Measurements from ENCODE around the gene BRINP3. TPM values are rescaled to one million over a fixed set of nuclear protein-coding genes. Genes with fewer than 3 reads are reported as not detected.

Gene BRINP3
- total RNA-seq: not detected in 2 replicates
- not detected in 2 replicates for polyA plus RNA-seq
- polyA plus RNA-seq (2011; cell fraction: cytosol; rRNA removed): not detected in 2 replicates
- polyA plus RNA-seq (2011; cell fraction: nucleus; rRNA removed): not detected in 2 replicates
- not detected in 2 replicates for polyA plus RNA-seq (2012)
- polyA minus RNA-seq: not detected in 2 replicates
- polyA minus RNA-seq (2011; cell fraction: cytosol; rRNA and poly(A)+ RNA removed): not detected
- not detected in 2 replicates for polyA minus RNA-seq (2011; cell fraction: nucleus; rRNA and poly(A)+ RNA removed)
- not detected for Bru-seq, nascent RNA
- not detected for BruChase-seq, experiment 1, labeled RNA remaining after a 6-hour chase
- percentile 0 among the genes with signal in this experiment for BruChase-seq, experiment 2, labeled RNA remaining after a 2-hour chase
- long read RNA-seq: 0 reads

- Histone ChIP-seq H3K9me3 (replicated peaks; ENCODE audit: control insufficient read depth, insufficient read depth, low read length) (no peaks in the 10 kb centered on the region), H3K27me3 (ENCODE audit: control insufficient read depth in 2 of 2, insufficient read depth in 2 of 2, low read length in 2 of 2) (peaks cover 34 to 53% of the 10 kb centered on the region in 2 experiments), H3K27ac (ENCODE audit: insufficient read depth, low read depth, low read length) (no peak within 1 kb of the TSS), H3K4me3 (replicated peaks in 1 of 3; ENCODE audit: insufficient read depth in 1 of 3, low read depth in 1 of 3, low read length in 3 of 3) (peak within 1 kb of the TSS; percentile 45 to 90 (median 80)), H3K4me1 (ENCODE audit: control insufficient read depth, extremely low read depth, insufficient read depth, low read length) (peaks cover 28% of the 10 kb centered on the region), H3K9ac (replicated peaks; ENCODE audit: extremely low read depth, insufficient read depth, low read length) (peak within 1 kb of the TSS; percentile 10), H3K36me3 (ENCODE audit: control insufficient read depth in 2 of 2, extremely low read depth in 1 of 2, insufficient read depth in 2 of 2, low read length in 2 of 2) (no peaks in the 10 kb centered on the region), H3K9me1 (replicated peaks; ENCODE audit: control insufficient read depth, extremely low read depth, insufficient read depth, low read length) (no peaks in the 10 kb centered on the region), H2AFZ (ENCODE audit: low read depth, low read length) (peak within 1 kb of the TSS; percentile 97), H3K4me2 (ENCODE audit: insufficient read depth, low read length) (peak within 1 kb of the TSS; percentile 92), H4K20me1 (replicated peaks; ENCODE audit: control insufficient read depth, extremely low read depth, insufficient read depth, low read length) (no peaks in the 10 kb centered on the region), H3K79me2 (ENCODE audit: control insufficient read depth, insufficient read depth, low read length) (no peaks in the 10 kb centered on the region)
- DNase-seq (ENCODE audit: low read depth, low spot score) (peak; percentile 17), FAIRE-seq (no peak)
- TF ChIP-seq POLR2A (IDR thresholded peaks at IDR 0.05; ENCODE audit: low read depth, low read length) (no peak), EZH2 (IDR thresholded peaks at IDR 0.05; ENCODE audit: borderline replicate concordance, low read depth, low read length, severe bottlenecking) (peak; percentile 34)
- no TSS peak for BruUV-seq (replicated peaks)
- dilution Hi-C loops (cut with MboI; ENCODE audit: extremely low pct_ligation_motif_present, low sequenced_read_pairs) (no loop called here), intact Hi-C loops (cut with micrococcal nuclease) (no loop called here)
- ChIA-PET POLR2A (no interaction called here), CTCF (no interaction called here)
These were observed at the start of gene BRINP3 for GRCh38 chr1:190477762-190478148. Gene BRINP3 (minus strand): TSS chr1:190477864.

- Histone ChIP-seq H3K4me1 (ENCODE audit: control insufficient read depth, extremely low read depth, insufficient read depth, low read length) (no peaks in the 10 kb centered on the region), H2AFZ (ENCODE audit: low read depth, low read length) (no peak overlapping the region), H3K4me2 (ENCODE audit: insufficient read depth, low read length) (no peak overlapping the region), H3K36me3 (ENCODE audit: control insufficient read depth in 2 of 2, extremely low read depth in 1 of 2, insufficient read depth in 2 of 2, low read length in 2 of 2) (no peaks in the 10 kb centered on the region), H3K27ac (ENCODE audit: insufficient read depth, low read depth, low read length) (no peak overlapping the region), H3K4me3 (replicated peaks in 1 of 3; ENCODE audit: insufficient read depth in 1 of 3, low read depth in 1 of 3, low read length in 3 of 3) (no peak overlapping the region), H3K9me3 (replicated peaks; ENCODE audit: control insufficient read depth, insufficient read depth, low read length) (no peaks in the 10 kb centered on the region), H3K27me3 (ENCODE audit: control insufficient read depth in 2 of 2, insufficient read depth in 2 of 2, low read length in 2 of 2) (no peaks in the 10 kb centered on the region), H3K9me1 (replicated peaks; ENCODE audit: control insufficient read depth, extremely low read depth, insufficient read depth, low read length) (no peaks in the 10 kb centered on the region), H3K79me2 (ENCODE audit: control insufficient read depth, insufficient read depth, low read length) (no peaks in the 10 kb centered on the region), H3K9ac (replicated peaks; ENCODE audit: extremely low read depth, insufficient read depth, low read length) (no peak overlapping the region), H4K20me1 (replicated peaks; ENCODE audit: control insufficient read depth, extremely low read depth, insufficient read depth, low read length) (no peaks in the 10 kb centered on the region)
- dilution Hi-C loops (cut with MboI; ENCODE audit: extremely low pct_ligation_motif_present, low sequenced_read_pairs): no loop called here
- ChIA-PET CTCF (interaction anchor here (0.7 kb wide), 2 partner anchors 9 to 84 kb away, joined by 3 read pairs; no protein-coding TSS in a partner anchor), POLR2A (no interaction called here)
- intact Hi-C loops (cut with micrococcal nuclease): no loop called here
- DNase-seq (ENCODE audit: low read depth, low spot score): no peak
- TF ChIP-seq FOS (IDR thresholded peaks at IDR 0.05; ENCODE audit: borderline replicate concordance, insufficient read depth, low read length): no peak
- no peak for TF ChIP-seq EZH2 (IDR thresholded peaks at IDR 0.05; ENCODE audit: borderline replicate concordance, low read depth, low read length, severe bottlenecking)
- no peak for TF ChIP-seq CTCF (IDR thresholded peaks at IDR 0.05; ENCODE audit: extremely low read depth in 1 of 2, insufficient read depth in 1 of 2, low read depth in 1 of 2, low read length in 2 of 2)
- no peak for TF ChIP-seq MYC (IDR thresholded peaks at IDR 0.05; ENCODE audit: low read depth, low read length)
- no peak for TF ChIP-seq POLR2A (IDR thresholded peaks at IDR 0.05; ENCODE audit: low read depth, low read length)
- no peak for TF ChIP-seq GATA2 (IDR thresholded peaks at IDR 0.05; ENCODE audit: insufficient read depth, insufficient read length, low read depth, low read length)
- TF ChIP-seq JUN (IDR thresholded peaks at IDR 0.05; ENCODE audit: borderline replicate concordance, insufficient read depth, insufficient read length, low read depth): no peak
- no peak for TF ChIP-seq MAX (IDR thresholded peaks at IDR 0.05; ENCODE audit: insufficient read depth, insufficient read length)
- TF ChIP-seq POLR2AphosphoS5 (IDR thresholded peaks at IDR 0.05; ENCODE audit: insufficient read depth, low read depth, low read length): no peak
- no TSS peak for BruUV-seq (replicated peaks)
- no peak for FAIRE-seq
These were observed 33.9 kb upstream of the BRINP3 start for GRCh38 chr1:190511554-190511953.

Data from endothelial cell of umbilical vein (primary cell).